Heart right ventricle (tissue), 16 donors: ENCODE results near the gene GRIA1. TPM values are rescaled to one million over a fixed set of nuclear protein-coding genes. Genes with fewer than 3 reads are reported as not detected.
A peak's percentile ranks its signal among the peaks of the same experiment; 100 is the strongest.

Experiments used
- ATAC-seq, 8 donors: fragments of 200-7000 bp; cut with Tn5 transposase; one replicate each; pipeline ENCODE4 v1.9.1; 2020; ENCODE audit warnings: mild to moderate bottlenecking in 8 of 8, moderate library complexity in 8 of 8, moderate number of reproducible peaks in 1 of 8
- DNase-seq, 2 donors: peaks; one replicate each; pipeline ENCODE4 v3.0.0-alpha.2; 2020
- H3K27ac ChIP-seq, 10 donors: fragments of 200-600 bp; sonication (generic) in 2 of 10; one replicate each; pipeline versions ENCODE4 v1.5.0 to v1.8.0; 2020 to 2022; ENCODE audit warnings: mild to moderate bottlenecking in 3 of 10
- H3K27me3 ChIP-seq, 7 donors: fragments of 200-600 bp; one replicate each; pipeline ENCODE4 v1.8.0; 2021 to 2022; ENCODE audit warnings: mild to moderate bottlenecking in 2 of 7
- H3K36me3 ChIP-seq, 9 donors: fragments of 200-600 bp; sonication (generic) in 1 of 9; one replicate each; pipeline versions ENCODE4 v1.5.0 to v1.8.0; 2020 to 2022; ENCODE audit warnings: mild to moderate bottlenecking in 2 of 9
- H3K4me1 ChIP-seq, 9 donors: fragments of 200-600 bp; sonication (generic) in 1 of 9; one replicate each; pipeline versions ENCODE4 v1.5.0 to v1.8.0; 2020 to 2022; ENCODE audit warnings: mild to moderate bottlenecking in 4 of 9
- H3K4me3 ChIP-seq, 10 donors: fragments of 200-600 bp; sonication (generic) in 2 of 10; one replicate each; pipeline versions ENCODE4 v1.5.0 to v1.8.0; 2020 to 2022; ENCODE audit warnings: mild to moderate bottlenecking in 7 of 10, moderate library complexity in 2 of 10
- H3K9me3 ChIP-seq, 11 donors: fragments of 200-600 bp in 10 of 11; sonication (generic) in 2 of 11; one replicate each; pipeline versions ENCODE4 v1.5.0 to v1.8.0; 2013 to 2022; ENCODE audit warnings: mild to moderate bottlenecking in 2 of 11, control low read depth in 1 of 11, moderate library complexity in 1 of 11
- WGBS, 2 donors: extraction: QIAGEN DNeasy Blood & Tissue Kit; methylation state at CpG; one replicate each; pipeline ENCODE4 v1.1.7; 2013; ENCODE audit warnings: inconsistent platforms in 1 of 2; 5-methylcytosine and 5-hydroxymethylcytosine counted together
- intact Hi-C, 10 donors: fragments of 100-400 bp; cut with DNase I; formaldehyde crosslinking; loops; one replicate each; pipeline versions ENCODE4 v1.11.1 to v1.14.2; 2022
- polyA plus RNA-seq, 2 donors: library from polyadenylated mRNA; stranded (reverse); fragments of 200-250 nt; gene quantifications; one replicate each; pipeline ENCODE4 v1.2.3, GENCODE V29; 2013
- total RNA-seq, 10 donors: library from RNA; stranded (reverse); fragmentation: NEBNext Ultra II Directional in 3 of 10; extraction: Animal tissue kit (Norgen Biotek cat#: 25700) in 3 of 10; gene quantifications; one replicate each; pipeline versions ENCODE4 v1.2.1 to v1.2.4, GENCODE V29; 2021 to 2023
- TF ChIP-seq, protein P1 (sequence below), 9 donors: fragments of 200-600 bp; sonication (generic) in 2 of 9; IDR thresholded peaks; one replicate each; pipeline versions ENCODE4 v1.5.0 to v1.8.0; 2021 to 2022; ENCODE audit warnings: antibody characterized with exemption in 9 of 9, mild to moderate bottlenecking in 5 of 9, moderate library complexity in 1 of 9
- donor health status: Arrhythmogenic right ventricular cardiomyopathy.
- donor health status: ischemic (EF 13 %, LVEDD 7.1; RV severe dilation, severe dysfunction).
- donor health status: healthy with polysubstance abuse.
- donor health status: DM: no; HTN: yes; CAD: no.
- donor health status: DM: no; HTN: no; CAD: no.
- donor health status: ischemic (EF 25% LVEDD 6.9; RV normal size, moderate dysfunction).
- donor health status: ischemic (EF 25% LVEDD 5.7; RV mildly dilated, moderate dysfunction).
- donor health status: healthy.
- donor health status: DM: yes; HTN: yes; CAD: no.
- donor health status: Ischemic cardiomyopathy.
- donor health status: ischemic (EF 35%, LVEDD 5.7; RV mildly dilated, moderate dysfunction).
- donor health status: nonischemic (EF 11% LVEDD 7.7; RV severe dilation, severe dysfunction).
- donor health status: DM: yes; HTN: yes; CAD: no.
- donor health status: PGD.
- donor health status: ischemic (EF 29% LVEDD 5.4; RV normal size, mild dysfunction).
- donor health status: nonischemic (EF 23%, LVEDD 6.1; RV moderate dilation, normal function).

The GRIA1 gene
- total and polyA plus RNA-seq, 12 donors: 0.04 to 0.49 (median 0.23) TPM; not detected in 3

DNA sequence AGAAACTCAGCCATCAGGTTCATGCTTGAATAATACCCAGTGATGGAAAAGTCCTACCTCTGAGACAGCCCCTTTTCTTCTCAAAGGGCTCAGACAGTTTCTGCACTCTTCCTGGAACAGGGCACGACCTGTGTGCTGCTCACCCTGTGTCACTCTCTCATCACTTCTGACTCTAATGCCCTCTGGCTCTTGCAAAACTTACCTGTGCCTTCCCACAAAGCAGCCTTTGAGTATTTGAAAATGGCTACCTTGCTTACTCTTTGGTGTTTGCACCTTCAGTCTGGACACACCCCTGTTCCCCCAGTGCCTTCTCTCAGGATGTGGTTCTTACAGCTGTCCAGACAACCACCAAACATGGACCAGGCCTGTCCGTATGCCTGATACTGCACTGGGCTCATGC, 171.4 kb downstream of the GRIA1 start:
- Histone ChIP-seq H3K27me3 (no peaks in the 10 kb centered on the region), H3K4me1 (peaks cover 0 to 6% (median 0%) of the 10 kb centered on the region in 9 donors), H3K36me3 (no peaks in the 10 kb centered on the region), H3K4me3 (no peak overlapping the region), H3K27ac (no peak overlapping the region), H3K9me3 (peaks cover 0 to 5% (median 0%) of the 10 kb centered on the region in 11 donors)
- DNase-seq: no peak
- intact Hi-C loops: no loop called here
- TF ChIP-seq, protein P1, sequence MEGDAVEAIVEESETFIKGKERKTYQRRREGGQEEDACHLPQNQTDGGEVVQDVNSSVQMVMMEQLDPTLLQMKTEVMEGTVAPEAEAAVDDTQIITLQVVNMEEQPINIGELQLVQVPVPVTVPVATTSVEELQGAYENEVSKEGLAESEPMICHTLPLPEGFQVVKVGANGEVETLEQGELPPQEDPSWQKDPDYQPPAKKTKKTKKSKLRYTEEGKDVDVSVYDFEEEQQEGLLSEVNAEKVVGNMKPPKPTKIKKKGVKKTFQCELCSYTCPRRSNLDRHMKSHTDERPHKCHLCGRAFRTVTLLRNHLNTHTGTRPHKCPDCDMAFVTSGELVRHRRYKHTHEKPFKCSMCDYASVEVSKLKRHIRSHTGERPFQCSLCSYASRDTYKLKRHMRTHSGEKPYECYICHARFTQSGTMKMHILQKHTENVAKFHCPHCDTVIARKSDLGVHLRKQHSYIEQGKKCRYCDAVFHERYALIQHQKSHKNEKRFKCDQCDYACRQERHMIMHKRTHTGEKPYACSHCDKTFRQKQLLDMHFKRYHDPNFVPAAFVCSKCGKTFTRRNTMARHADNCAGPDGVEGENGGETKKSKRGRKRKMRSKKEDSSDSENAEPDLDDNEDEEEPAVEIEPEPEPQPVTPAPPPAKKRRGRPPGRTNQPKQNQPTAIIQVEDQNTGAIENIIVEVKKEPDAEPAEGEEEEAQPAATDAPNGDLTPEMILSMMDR (IDR thresholded peaks at IDR 0.05): no peak
- WGBS, 2 donors: 73 to 93% methylated on average over 2 of the region's 2 CpGs
- ATAC-seq: no peak

DNA sequence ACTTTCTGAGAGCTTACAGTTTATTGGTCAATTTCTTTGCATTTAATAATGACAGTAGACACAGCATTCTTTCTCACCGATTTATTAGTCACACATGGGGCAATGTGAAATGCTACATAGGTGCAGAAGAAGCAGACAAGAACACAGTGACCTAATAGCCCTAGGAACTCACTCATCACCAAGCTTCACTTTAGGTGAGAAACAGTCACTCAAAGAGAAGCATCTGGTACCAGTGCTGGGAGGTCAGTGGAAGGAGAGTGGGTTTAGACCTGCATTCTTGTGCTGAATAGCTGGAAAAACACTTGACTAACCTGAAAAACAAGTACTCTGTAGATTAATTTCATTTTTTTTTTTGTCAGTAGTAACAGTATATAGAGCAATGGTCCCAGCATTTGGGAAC, 179.6 kb downstream of the GRIA1 start:
- no peak for DNase-seq
- no peaks in the 10 kb centered on the region for H3K36me3 ChIP-seq
- WGBS, 2 donors: 93 to 95% methylated on average over 1 of the region's 1 CpG
- peaks cover 0 to 22% (median 13%) of the 10 kb centered on the region in 9 donors for H3K4me1 ChIP-seq
- no peak for ATAC-seq
- no peaks in the 10 kb centered on the region for H3K27me3 ChIP-seq
- H3K27ac ChIP-seq: no peak overlapping the region
- peaks cover 0 to 5% (median 0%) of the 10 kb centered on the region in 11 donors for H3K9me3 ChIP-seq
- intact Hi-C loops: no loop called here
- TF ChIP-seq, protein P1 (IDR thresholded peaks at IDR 0.05): no peak
- no peak overlapping the region for H3K4me3 ChIP-seq

DNA sequence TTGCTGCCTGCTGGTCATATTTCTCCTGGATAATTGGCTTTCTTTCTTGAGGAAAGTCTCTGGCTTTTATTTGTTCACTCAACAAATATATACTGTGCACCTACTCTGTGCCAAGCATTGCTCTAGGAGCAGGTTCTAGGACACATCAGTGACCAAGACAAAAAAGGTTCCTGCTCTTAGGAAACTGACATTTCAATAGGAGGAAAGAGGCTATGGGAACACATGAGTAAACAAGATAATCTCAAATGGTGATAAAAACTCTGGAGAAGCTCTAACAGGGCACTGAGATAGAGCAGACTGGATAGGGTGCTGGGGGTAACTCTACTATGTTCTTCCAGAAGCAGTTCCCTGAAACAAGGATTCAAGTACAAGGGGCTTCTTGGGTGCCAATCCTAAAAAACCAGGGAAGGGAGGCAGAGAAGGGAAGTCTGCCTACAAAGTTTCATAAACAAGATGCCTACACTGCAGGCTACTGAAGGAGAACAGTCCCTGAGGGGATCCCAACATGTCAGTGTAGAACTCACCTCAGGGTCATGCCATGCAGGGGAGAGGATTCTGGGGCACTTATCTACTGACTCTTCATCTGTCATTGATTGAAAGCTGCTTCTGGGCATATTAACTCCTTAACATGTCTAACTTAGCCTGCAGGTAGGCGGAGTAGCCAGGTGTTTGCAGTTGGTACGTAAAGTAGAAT, 181.3 kb downstream of the GRIA1 start:
- TF ChIP-seq, protein P1 (IDR thresholded peaks at IDR 0.05): no peak
- Histone ChIP-seq H3K36me3 (no peaks in the 10 kb centered on the region), H3K4me1 (peaks cover 0 to 22% (median 13%) of the 10 kb centered on the region in 9 donors), H3K27ac (peak overlapping the region in 5 of 10 donors; percentile 25 to 61 (median 45)), H3K27me3 (no peaks in the 10 kb centered on the region), H3K4me3 (no peak overlapping the region), H3K9me3 (no peaks in the 10 kb centered on the region)
- WGBS, 2 donors: 65 to 76% methylated on average over 2 of the region's 2 CpGs
- ATAC-seq: peak in 6 of 8 donors; percentile 24 to 57 (median 36)
- intact Hi-C loops: no loop called here
- DNase-seq: no peak

DNA sequence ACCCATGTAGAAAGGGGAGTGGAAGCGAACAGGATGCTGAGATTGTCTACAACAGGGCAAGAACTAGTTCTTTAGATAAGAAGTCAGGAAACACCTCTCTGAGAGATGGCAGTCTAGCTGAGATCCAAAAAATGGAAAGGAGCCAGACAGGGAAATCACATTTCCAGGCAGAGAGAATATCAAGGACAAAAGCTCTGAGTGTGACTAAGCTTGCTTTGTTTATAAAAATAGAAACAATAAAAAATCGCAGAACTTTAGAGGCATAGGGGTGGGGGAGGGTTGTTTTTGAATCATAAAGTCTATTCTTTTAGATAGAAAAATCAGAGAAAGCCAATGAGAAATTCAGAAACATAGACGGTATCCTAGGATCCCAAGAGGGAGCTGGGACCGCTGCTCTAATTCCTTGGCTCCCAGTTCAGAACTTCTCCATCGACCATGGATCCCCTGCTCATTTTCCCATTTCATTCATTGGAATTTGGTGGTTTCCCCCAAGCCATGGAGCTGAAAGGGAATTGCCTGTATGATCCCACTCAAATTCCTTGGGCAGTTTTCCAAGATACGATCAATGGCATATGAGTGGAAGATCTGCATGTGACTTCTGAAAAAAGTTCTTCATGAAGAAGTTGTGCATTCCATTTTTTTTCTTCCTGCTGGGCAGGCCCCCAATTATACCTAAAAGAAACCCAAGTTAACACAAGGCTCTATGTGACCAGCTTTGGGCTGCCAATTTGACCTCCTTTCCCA, 182.0 kb downstream of the GRIA1 start:
- peaks cover 0 to 22% (median 13%) of the 10 kb centered on the region in 9 donors for H3K4me1 ChIP-seq
- H3K27me3 ChIP-seq: no peaks in the 10 kb centered on the region
- intact Hi-C loops: no loop called here
- H3K9me3 ChIP-seq: no peaks in the 10 kb centered on the region
- no peaks in the 10 kb centered on the region for H3K36me3 ChIP-seq
- H3K4me3 ChIP-seq: no peak overlapping the region
- WGBS, 2 donors: 46 to 58% methylated on average over 6 of the region's 6 CpGs
- DNase-seq: peak in 1 of 2 donors; percentile 27
- ATAC-seq: peak in 7 of 8 donors; percentile 58 to 88 (median 83)
- peak overlapping the region in 9 of 10 donors; percentile 20 to 70 (median 43) for H3K27ac ChIP-seq
- TF ChIP-seq, protein P1 (IDR thresholded peaks at IDR 0.05): no peak
